AG20443 (cell line): ENCODE results near the gene RTN4R.
A peak's percentile ranks its signal among the peaks of the same experiment; 100 is the strongest.

ENCODE experiments used
- DNase-seq: peaks from one replicate; pipeline ENCODE4 v3.0.0; 2012; ENCODE audit warnings: low spot score, mixed read lengths

RTN4R gene

DNA sequence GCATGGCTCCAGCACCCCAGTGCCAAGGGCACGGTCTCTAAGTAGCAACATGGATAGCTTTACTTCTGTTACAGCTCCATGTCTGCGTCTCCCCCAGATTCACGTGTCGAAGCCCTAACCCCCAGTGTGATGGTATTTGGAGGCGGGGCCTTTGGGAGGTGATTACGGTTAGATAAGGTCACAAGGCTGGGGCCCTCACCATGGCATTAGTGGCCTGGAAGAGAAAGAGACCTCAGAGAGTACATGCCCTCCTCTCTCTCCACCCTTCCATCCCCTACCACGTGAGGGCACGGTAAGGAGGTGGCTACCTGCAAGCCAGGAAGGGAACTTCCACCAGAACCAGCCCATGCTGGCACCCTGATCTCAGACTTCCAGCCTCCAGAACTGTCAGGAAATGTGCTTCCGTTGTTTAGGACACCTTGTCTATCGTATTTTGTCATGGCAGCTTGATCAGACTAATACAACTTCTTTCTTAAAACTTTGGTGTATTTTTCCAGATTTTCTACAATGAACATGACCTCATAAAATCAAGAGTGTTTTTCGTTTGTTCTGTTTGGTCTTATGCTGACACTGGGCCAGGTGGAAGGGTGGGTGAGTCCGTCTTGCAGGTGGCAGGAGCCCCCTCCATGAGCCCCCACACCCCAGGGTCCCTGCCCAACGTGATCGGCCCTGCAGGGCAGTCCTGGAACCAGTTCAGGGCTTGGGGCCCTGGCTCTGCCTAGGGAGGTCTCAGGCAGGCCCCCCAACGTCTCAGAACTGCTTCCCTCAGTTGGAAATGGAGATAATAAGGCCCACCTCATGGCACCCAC is 10.7 kb downstream of the RTN4R start:
- no peak for DNase-seq

DNA sequence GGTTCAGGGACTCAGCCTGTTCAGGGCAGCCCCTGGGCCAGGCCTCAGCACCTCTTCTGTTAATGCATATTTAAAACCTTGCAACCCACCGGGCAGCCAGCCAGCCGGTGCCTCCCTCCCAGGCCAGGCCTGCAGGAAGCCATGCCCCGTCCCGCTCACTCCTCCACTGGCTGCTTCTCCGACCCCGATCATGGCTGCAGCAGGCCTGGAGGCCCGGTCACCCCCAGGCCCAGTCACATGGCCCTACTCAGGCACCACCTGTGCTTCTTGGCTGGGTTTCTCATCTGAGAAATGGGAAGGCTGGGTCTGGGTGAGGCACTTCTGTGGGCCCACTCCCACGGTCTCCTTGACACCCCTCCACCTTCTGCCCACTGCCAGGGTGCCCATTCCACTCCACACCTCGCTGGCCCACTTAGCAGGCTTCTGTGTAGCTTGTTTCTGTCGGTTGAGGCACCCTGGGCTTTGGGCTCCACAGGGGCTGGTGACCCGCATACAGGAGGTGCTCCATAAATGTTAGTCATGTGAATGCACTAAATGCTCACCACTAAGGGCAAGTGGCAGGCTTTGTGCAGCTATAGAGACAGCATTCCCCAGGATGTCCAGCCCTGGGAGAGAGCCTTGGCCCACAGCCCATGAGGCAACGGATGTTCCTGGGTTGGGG is 11.4 kb downstream of the RTN4R start:
- DNase-seq: no peak

DNA sequence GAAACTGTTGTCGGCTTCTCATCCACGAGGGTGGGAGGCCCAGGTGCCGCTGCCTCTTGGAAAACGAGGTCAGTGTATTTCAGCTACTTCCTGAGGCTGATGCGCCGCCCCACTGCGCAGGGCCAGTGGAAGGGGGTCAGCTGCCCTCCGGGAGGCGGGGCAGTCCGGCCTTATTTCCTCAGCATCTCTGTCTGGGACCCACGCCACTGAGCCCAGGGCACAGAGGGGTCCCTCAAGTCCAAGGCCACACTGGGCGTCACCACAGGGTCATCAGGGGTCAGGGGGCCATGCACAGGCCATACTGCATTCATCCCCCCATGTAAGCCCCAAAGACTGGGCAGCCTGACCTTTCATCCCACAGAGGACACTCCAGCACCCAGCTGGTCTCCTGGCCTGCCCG is 12.1 kb downstream of the RTN4R start:
- no peak for DNase-seq

DNA sequence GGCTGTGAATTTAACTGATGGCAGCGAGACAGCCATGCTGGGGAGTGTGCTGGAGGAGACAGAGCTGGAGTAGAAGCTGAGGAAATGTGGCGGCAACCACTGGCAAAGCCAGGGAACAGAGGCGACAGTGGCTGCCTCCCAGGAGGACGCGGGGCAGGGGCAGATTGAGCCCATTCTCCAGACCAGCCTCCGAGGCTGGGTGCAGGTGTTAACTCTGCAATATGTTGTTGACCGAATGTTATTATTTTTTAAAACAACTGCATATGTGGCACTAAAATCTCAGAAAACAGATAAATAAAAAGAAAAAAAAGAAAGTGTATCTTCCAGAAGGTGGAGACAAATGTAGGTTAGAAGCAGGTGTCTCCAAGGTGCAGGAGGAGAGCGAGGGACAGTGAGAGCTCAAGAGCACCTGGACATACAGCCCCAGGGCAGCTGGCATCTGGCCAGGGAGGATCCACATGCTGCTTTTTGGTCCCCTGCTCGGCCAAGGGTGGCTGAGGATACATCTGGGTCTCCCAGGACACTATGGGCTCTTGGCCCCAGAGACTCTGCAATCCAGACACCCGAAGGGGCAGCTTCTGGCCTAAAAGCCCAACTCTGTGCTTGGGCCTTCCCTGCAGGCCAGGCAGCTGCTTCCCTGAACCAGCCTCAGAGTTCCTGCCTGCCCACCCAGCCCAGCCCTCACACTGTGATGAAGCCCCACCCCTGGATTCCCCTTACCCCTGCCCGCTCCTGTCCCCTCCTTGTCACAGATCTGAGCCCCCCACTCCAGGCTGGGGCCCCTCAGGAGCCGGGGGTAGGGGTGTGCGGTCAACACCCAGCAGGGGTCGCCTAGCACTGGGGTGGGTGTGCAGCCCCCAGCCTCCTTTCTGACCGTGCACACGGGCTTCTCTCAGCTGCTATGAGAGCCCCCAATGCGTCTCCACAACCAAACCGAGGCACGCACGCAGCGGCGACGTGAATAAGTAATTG is 12.9 kb downstream of the RTN4R start:
- no peak for DNase-seq

DNA sequence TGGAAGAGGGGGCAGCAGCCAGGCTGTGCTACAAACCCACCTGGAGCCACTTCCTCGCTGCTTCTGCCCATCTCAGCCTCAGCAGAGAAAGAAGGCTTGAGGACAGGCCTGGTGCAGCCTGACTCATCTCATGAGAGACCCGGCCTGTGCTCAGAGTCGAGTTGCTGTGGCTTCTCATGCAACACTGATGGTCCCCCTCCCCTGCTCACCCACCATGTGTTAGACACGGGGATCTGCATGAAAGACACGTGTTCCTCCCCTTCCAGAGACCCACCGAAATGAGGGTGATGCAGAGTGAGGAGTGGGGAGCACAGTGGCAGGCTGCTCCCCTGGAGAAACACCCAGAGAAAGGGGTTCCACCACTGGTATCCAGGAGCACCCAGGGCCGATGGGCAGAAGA is 15.0 kb downstream of the RTN4R start:
- DNase-seq: no peak

DNA sequence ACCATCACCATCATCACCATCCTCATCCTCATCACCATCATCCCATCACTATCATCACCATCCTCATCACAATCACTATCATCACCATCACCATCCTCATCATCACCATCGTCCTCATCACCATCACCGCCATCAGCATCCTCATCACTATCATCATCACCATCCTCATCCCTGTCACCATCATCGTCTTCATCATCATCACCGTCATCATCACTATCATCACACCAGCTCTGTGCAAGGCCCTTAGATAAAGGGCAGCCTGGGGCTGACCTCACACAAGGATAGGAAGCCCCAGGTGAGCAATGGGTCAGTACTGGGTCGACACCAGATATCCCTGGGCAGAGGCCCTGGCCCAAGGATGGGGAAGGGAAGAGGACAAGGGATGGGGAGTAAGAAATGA is 16.1 kb downstream of the RTN4R start:
- DNase-seq: no peak

DNA sequence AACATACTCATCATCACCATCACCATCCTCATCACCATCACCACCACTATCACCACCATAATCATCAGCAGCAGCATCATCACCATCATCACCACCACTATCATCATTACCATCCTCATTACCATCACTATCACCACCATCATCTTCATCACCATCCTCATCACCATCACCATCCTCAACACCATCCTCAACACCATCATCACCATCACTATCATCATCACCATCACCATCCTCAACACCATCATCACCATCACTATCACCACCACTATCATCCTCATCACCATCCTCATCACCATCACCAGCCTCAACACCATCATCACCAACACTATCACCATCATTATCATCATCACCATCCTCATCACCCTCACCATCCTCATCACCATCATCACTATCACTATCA is 16.6 kb downstream of the RTN4R start:
- DNase-seq: no peak

DNA sequence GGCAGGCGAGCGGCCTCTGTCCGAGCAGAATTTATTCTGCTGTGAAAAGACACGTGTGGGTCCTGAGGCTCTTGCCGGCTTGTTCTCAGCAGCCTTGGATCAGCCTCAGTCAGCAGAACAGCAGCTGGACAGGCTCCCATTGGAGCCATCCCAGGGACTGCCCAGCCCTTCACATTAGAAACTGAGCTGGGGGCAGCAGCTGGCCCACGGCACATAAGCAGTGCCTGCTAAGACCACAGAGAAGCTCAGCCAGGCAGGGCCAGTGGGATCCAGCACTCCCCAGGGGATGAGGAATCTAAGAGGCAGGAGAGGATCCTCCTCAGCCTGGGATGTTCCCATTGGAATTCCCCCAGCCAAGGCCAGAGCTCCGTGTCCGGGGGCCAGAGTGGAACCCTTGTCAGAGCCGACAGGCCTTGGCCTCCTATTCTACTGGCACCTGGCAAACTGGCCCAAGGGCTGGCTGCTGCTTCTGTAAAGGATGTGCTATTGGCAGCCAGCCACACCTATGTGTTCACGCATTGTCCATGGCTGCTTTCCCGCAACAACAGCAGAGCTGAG is 18.2 kb downstream of the RTN4R start:
- no peak for DNase-seq

DNA sequence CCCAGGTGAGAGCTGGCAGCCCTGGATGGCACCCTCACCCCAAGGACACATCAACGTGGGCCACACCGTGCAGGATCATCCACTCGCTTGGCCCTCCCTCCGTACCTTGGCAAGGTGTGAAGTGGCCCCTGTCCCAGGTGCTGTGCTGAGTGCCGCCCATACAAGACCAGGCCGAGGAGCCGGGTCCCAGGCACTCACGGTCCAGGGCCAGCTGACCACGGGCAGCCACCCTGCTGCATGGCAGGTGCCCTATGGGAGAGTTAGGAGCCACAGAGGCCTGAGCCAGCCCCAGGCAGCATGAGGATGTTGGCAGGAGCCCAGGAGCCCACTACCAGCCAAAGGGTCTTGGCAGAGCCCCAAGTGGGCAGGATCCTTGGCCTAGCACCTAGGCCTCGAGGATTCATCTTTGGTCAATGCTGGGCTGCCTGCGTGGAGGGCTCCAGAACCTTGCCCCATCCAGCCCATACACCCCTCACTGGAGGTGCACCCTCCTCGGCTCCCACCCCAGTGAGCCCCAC is 19.6 kb downstream of the RTN4R start:
- DNase-seq: no peak

DNA sequence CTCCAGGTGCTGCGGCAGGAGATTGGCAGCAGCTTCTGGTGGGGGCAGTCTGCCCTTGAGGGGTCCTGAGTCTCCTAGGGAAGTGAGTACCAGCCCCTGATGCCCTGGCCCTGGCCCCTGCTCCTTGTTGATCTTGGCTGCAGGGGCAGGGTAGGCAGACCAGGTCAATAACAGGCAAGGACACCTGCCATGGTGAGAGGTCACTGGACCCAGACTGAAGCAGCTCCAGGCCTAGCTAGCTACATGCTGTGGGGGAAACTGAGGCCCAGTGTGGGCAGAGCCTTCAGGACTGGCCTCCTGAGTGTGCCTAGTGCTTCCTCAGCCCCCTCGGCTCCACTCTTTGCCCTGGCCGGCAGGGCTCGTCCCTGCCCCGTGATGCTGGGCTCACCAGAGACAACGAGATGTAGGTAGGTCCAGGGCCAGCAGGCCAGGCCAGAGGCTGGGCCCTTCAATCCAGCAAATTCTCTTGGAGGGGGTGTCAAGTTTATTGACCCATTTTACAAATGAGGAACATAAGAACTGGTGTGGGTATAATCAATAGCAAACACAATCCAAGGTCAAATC is 20.4 kb downstream of the RTN4R start:
- DNase-seq: no peak

DNA sequence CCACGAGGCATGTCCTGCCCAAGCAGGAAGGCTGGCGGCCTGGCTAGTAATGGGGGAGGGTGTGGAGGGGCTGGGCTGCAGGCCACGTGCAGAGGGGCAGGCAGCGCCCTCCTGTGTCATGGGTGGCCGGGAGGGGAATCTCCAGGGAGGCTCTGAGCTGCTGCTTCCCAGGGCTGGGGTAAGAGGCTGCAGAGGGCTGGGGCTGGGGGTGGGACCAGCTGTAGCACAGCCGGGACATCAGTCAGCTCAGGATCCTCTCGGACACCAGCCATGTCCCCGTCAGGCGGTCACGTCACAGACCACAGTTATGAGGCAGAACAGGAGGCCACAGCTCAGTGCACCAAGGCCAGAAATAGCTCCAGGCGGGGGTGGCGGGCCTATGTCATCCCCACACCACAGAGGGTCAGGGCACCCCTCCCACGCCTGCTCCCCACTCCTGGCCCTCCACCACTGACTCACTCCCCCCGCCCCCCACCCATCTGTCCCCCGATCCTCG is 21.1 kb downstream of the RTN4R start:
- peak; percentile 76 for DNase-seq

DNA sequence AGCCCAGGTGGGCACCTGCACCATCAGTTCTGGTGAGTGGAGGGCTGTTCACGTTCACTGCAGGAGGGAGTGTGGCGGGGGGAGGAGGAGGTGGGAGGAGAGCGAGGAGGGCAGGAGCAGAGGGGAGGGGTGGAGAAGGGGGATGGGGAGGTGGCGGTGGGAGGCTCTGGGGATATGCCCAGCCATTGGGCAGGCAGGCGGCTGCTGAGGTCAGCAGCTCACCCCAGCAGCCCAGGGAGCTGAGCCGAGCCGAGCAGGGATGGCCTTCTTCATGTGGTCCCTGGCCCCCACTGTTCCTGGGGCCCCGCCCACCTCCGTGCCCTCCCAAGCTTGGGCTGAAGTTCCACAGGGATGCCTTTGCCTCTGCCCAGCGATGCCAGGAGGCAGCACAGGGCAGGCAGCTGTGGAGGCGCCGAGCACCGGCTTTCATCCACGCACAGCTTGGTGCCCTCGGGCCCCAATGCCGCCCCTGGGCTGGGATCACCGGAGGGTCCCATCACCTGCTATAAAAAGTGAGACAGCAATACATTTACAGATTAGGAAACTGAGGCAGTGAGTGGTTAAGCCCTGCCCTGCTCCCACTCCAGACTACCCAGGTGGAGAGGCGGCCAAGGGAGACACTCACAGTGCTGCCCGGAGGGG is 21.6 kb downstream of the RTN4R start:
- DNase-seq: no peak

DNA sequence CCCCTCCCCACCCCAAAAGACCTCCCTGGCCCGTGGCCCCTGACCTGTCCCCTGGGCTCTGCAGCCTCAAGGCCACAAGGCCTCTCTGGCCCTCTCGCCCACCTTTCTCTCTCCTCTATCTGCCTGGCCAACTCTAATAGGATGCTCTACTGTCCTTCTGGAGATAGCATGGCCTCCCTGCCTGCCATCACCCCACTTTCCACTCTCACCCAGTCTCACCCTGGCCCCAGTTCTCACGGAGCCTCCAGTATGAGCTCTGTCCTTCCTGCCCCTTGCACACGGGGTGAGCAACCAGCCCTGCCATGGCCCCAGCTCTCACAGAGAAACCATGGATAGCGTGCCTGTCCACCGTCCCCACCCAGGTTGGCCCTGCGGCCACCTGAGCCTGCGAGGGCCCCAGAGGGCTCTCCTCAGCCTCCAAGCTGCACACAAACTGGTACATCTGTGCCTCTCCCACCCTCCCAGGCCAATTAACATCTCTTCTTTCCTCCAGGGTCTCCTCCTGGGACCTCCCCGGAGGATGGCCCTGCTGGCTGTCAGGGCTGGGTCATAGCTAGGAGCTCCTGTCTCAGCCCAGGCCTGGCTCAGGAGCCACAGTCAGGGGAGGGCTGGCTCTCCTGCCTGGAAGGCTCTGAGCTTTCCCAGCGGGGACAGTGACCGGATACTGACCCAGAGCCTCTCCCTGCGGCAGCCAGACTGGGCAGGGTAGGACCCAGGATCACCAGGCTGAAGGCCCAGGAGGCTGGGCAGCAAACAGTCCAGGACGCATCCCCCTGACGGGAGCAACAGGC is 22.3 kb downstream of the RTN4R start:
- DNase-seq: no peak

DNA sequence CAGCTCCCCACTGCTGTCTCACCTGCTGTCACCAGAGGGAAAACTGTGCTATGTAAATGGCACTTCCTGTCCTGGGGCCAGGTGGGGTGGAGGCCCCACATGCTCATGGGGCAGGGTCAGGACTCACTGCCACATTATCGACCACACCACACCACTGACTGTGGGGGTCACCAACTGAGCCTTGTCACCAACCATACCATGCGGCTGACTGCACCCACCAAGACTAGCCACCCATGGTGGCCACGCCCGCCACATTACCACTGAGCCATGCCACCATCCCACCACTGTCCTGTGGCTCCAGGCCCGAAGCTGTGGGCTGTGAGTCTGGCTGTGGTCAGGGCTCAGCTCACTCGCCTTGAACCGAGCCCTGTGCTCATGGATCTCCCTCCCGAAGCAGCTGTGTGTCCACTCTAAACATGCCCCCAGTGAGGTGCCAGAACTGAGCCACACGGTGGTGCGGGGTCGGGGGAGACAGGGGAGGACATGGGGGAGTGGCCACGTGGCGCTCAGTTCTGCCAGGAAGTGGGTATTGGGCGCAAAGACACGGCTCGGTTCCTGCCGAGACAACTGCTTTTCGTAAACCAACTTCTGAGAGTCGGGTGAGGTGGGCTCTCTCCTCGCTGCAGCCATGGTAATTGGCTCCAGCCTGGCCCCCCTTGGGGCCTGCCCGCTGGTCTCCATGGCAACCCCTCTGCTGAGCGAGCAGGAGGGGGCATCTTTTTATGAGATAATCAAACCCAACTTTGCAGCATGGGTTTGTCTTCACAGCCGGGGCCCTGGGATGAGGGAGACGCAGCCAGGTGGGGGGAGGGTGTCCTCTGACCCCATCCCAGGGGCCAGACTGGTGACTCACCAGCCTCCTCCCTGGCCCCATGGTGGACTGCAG is 23.2 kb downstream of the RTN4R start:
- no peak for DNase-seq

DNA sequence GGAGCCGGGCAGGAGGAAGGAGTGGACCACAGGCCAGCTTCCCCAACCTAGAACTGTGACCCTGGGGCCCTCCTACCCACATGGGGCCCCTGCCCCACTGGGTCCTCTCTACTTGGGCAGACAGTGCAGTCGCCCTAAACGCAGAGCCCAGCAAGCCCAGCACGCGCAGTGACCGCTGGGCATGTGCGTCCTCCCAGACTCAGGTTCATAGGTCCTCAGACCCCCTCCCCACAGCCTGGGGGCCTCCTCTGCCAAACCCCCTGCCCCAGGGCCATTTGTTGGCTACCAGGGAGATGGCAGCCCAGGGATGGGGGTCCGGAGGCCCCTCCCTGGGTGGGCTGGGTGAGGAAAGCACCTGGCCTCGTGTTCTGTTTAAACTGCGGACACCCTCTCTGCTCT is 23.9 kb downstream of the RTN4R start:
- no peak for DNase-seq

DNA sequence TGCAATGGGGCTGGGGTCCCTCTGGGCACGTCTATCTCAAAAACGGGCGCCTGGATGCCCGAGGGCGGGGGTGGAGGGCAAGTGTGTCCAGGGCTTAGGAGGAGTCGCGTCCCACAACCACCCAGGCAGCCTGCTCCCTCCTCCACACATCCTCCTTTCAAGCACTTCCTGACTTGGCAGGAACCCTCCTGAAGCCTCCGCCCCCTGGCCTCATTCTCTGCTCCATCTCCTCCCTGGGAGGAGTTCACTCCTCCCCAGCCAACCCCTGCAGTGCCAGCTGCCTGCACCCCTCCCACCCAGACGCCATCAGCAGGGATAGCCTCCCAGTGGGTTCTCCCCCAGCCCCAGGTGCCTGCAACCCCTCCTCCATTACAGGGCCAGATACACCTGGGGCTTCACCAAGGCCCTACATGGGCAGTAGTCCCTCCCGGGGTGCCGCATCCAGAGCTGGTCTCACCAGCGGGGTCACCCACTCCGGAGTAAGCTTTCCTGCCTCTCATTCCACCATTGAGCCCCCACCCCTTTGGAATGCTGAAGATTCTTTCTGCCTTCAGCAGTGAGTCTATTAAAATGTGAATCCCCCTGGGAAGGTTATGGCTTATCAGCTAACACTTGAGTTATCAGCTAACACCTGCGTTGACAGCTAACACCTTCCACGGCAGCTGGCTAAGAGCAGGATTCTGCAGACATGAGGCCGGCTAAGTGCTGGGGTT is 24.4 kb downstream of the RTN4R start:
- DNase-seq: peak; percentile 94

DNA sequence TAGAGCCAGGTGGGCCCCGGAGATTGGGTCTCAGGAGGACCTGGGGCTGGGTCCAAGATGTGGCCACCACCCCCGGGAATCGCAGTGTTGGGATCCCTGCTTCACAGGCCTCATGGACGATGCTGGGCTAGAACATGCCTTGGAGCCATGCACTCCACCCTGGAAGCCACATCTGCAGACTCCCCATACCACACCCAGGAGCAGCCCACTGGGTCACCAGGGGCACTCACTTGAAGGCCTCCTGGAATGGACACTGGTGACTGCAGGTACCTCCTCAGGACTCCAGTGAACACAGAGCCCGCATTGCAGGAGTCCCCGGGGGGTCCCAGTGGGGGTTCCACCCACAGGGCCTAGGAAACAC is 25.0 kb downstream of the RTN4R start:
- no peak for DNase-seq

DNA sequence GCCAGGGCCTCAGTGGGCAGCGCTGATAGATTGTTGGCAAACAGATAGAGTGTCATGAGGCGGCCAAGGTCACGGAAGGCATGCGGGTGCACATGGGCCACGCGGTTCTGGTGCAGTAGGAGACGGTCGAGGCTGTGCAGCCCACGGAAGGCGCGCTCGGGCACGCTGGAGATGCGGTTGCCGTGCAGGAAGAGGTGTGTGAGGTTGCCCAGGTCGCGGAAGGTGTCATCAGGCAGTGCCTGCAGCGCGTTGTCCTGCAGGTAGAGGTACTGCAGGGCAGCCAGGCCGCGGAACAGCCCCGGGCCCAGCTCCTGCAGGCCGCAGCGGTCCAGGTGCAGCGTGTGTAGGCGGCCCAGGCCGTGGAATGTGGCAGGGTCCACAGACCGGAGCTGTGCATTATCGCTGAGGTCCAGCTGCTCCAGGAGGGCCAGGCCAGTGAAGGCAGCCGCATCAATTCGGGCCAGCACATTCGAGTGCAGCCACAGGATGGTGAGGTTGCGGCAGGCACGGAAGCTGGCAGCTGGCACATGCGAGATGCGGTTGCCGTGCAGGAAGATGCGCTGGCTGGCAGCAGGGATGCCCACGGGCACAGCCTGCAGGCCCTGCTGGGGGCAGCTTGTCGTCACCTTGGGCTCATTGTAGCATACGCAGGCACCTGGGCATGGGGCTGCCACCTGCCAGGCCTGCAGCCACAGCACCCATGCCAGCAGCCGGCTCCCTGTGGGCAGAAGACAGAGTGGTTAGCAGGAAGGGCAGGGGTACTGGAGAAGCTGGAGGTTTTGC is 25.5 kb downstream of the RTN4R start:
- no peak for DNase-seq
